GOT3 (cell line): ENCODE measurements around the gene RORC.
"Not testable (repeated sequence)": the region's sequence is repeated elsewhere in the genome, so short reads cannot be mapped to it uniquely, and the experiment has no call there.

Experiments used
- DNase-seq: peaks from one replicate; lab custom pipeline; 2025; ENCODE audit warnings: mixed read lengths; lab: John Stamatoyannopoulos, UW

The RORC gene

DNA sequence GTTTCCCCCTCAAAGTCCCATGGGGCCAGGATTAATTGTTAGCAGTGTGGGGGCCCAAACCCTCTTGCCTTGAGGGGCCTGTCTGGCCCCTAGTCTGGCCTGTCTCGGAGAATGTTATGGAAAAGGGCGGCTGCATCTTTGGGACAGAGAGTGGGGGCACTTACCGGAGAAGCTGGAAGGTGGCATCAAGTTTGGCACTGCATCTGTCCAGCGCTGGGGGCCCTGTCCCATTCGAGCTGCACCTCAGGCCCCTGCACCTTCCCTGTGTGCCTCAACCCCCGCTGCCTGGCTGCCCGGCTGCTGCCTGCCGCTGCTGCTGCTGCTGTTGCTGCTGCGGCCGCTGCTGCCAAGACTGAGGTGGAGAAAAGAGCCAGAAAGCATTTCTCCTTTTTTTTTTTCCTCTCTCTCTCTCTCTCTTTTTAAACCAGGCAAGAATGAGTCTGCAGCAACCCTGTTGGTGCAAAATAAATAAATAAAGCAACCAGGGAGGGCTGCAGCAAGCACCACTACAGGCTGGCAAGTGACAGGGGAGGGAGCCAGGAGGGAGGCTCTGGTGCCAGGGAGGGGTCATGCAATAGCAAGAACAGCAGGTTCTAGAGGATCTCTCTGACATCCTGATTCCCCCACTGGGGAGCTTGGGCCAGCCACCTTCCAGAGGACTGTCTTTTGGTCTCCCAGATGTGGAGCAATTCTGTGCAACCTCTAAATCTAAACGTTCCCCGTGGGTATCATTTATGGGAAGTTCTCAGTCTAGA lies 26.4 kb downstream of the RORC start, which contains the start of gene LINGO4:
TSS of gene LINGO4 (minus strand) at position 354 of the 755 bp plus-strand sequence. CDS start 2,715 bp downstream, outside the sequence.
- no peak for DNase-seq

DNA sequence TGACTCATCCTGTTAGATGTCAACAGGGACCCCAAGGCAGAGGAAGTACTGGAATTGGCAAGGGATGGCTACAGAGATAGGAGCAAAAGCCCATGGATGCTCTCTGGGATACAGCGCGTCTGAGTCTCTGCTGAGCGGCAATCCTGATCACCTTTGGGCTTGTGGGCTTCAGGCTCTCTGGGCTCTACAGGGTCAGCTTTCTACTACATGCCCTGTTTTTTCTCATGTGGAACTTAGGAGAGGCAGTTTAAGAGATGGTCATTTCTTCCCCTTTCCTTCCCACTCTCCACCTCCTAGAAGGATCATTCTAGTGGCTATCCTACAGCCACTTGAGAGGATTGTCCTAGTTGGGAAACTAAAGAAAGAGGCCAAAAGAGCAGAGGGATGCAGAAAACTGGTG lies 27.7 kb downstream of the RORC start:
- no peak for DNase-seq

DNA sequence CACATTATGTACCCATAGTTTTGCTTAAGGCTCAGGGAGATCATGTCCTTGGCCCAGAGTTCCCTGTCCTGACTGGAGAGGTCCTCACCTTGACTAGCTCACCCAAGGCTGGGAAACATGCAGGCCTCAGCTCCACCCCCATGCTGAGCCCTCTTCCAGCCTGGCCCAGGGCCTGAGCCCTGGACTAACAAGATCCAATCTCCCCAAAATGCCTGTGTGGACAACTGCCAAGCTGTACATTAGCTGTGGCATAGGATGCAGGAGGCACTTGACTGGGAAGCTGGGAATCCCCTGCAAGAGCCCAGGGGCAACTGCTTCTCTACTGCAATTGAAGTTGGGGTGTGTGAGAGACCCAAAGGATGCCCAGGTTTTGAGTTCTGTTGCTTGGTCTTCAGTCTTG lies 28.4 kb downstream of the RORC start:
- no peak for DNase-seq

DNA sequence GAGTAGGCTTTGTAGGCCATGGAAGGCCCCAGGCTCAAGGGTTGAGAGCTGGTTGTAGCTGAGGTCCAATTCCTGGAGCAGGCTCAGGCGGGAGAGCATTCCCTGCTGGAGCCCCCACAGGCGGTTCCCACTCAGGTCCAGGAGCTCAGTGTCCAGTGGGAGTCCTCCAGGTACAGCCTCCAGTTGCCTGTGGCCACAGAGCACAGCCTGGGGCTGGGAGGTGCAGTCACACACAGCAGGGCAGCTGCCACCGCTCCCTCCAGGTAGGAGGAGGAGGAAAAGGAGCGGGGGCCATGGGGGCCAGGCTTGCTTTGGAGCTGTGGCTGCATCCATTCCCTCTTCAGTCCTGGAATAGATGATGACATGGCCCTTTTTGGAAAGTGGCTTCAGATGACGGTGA lies 29.2 kb downstream of the RORC start:
- DNase-seq, result no peak

DNA sequence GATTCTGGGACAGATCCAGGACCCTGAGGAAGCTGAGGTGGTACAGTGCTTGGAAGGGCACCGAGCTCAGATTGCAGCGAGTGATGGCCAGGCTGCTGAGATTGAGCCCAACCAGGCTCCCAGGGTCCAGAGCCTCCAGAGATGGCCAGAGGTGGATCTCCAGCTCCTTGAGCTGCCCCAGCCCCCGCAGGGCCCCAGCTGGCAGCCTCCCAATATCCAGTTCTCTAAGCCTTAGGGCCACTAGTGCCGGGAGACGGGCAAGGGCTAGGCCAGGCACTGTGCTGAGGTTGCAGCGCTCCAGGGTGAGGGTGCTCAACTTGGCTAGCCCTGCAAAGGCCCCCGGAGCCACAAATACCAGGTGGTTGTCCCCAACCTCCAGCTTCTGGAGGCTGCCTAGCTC lies 29.8 kb downstream of the RORC start:
- no peak for DNase-seq

DNA sequence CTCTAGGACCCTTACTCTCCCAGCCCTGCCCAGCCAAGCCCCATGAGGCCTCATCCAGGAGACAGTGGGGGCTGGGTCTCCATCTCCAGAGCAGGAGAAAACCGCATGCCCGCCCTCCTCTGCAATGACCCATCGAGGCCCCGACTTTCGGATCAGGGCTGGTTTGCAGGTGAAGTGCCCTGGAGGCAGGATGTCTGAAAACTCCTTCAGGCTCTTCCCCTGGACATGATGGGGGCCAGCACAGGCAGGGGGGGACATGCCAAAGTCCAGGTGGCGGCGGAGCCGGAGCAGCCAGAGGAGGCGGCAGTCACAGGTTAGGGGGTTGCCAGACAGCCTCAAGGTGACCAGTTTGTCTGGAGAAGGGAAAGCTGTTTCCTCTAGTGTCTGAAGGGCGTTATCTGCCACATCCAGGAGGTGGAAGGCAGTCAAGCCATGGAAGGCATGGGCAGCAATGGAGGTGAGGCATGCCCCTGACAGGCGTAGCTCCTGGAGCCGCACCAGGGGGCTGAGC lies 30.2 kb downstream of the RORC start:
- no peak for DNase-seq

DNA sequence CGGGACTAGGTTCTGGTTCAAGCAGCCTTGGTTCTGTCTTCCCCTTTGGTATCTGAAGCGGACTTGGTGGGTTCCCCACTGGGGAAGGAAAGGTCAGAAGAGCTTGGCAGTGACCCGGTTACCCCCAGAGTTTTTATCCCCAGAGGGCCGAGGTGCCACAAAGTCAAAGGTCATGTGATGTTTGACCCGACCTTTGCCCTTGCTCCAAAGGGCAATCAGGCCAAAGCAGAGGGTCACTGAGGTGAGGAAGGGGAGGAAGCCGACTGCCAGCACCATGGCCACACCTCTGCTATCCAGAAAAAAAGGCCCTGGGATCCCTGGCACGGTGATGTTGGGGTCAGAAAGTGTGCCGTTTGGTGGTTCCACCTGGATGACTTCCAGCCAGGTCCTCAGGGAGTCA lies 30.8 kb downstream of the RORC start:
- DNase-seq, result no peak

DNA sequence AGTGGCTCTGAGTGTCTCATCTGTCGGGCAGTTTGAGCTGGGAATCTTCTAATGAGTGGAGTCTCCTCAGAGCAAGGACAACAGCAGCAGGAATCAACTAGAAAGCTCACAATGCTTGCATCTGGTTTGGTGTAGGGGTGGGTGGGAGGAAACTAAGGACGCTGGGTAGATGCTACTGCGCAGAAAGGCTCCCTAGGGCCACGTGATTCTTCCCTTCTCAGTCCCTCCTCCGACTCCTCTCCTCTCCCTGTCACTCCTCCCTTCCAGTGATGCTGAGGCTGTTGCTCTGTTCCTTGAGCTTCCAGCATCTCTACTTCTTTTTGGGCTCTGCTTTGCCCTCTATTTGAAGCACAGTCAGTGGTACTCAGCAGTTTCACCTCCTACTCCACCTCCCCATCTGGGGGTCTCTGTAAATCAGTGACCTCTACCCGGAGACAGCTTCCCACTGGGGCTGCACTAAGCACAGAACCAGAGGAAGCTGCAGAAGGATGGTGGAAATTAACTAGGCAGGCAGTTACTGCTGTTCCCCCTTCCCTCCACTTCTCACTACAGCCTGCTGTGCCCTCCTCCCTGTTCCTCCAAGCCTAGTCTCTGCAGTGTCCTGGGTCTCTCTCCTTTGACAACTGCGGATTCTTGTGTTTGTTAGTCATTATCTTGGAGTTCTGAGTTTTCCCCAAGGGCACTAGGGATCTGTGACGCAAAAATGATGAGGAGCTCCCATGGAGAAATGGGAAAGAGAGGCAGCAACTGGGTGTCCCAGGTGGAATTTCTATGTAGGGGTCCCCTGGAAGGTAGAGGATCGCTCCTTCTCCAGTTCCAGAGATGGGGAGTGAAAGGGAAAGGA lies 32.2 kb downstream of the RORC start:
- no peak for DNase-seq

DNA sequence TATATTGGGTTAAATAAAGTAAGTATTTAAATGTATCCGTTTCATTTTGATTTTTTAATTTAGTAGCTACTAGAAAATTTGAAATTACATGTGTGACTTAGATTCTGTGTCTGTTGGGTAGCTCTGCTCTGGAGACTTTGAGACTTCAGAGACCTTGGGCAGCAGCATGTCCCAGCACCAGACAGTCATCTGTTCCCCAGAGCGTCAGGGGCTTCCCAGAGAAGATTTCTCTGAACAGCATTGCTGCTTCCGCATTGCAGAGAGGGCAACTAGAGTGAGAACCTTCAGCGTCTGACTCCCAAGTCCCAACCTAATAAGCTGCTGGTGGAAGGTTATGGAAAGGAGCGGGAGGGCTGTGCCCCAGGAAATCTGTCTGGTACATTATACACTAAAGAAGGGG lies 33.0 kb downstream of the RORC start:
- DNase-seq, result no peak

DNA sequence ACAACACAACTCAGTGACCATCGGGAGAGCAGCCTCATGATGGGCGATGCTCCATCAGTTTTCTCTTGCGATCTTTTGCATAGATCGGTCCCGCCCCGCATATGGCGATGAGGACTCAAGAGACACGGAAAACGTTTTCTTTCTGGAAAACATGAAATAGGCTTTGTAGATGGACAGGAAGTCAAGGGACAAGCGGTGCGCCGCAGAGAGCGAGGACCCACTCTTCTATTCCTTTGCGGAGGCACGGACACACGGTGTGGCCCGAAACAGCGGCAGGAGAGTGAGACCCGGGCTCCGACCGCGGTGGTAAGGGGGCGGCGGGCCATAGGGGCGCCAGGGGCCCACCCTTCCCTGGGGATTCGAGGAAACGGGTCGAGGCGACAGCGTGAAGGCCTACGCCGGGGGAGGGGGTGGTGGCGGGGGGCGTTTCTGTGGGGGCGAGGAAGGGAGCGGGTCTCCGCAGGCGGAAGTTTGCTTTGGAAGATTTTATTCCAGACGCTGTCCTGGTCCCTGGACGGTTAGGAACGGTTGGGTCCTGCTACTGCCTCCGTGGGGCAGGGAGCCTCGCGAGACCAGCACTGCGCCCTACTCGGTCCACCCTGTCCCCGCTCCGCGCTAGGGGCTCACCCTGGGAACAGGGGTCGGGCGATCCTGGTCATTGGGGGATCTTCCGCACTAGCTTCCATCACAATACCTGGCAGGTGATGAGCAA lies 40.5 kb downstream of the RORC start:
- no peak for DNase-seq

DNA sequence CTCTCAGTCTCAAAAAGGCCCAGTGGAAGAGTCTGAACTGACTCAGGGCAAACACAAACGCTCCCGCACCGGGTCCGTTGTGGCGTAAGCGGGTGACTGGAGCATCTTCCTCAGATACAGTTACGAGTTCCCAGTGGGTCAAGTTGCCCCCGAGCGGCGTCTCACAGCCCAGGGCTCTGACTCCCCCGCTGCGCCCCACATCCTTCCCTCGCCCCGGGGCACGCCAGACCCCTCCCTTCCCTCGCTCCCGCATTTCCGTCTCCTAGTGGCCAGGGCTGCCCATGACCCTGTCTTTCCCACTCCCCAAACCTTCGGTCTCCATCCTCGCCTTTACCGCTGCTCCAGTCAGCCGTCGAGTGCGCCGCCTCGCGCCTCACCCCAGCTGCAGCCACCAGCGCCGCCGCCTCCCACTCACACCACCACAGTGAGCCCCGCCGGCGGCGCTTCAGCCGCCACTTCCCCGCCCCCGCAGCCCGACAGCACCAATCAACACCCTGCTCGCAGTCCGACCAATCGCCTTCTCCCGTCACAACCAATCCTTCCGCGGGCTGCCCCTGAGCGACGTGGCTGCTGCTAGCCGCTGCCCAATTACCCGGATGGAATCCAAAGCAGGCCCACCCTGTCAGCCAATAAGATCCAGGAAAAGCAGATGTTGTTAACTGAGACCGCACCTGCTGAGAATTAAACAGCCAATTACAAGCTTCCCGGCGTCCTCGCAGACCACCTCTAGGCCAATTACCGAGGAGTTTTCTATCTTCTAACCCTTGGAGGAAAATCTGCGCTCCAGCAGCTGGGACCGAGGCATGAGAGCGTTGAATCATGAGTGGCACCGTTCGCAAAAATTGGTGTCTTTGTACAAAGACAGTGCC lies 41.3 kb downstream of the RORC start, which contains the start of gene TDRKH:
TSS of gene TDRKH (minus strand) at position 430 of the 869 bp plus-strand sequence. CDS start 7,478 bp downstream, outside the sequence.
- DNase-seq, result peak; percentile 95

DNA sequence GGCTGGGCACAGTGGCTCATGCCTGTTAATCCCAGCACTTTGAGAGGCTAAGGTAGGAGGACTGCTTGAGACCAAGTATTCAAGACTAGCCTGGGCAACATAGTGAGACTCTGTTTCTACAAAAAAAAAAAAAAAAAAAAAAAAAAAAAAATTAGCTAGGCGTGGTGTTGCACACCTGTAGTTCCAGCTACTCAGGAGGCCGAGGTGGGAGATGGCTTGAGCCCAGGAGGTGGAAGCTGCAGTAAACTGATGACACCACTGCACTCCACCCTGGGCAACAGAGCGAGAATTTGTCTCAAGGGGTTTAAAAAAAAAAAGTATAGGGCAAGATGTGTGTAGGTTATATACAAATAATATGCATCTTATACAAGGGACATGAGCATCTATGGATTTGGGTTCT lies 43.9 kb downstream of the RORC start:
- DNase-seq, result no peak

DNA sequence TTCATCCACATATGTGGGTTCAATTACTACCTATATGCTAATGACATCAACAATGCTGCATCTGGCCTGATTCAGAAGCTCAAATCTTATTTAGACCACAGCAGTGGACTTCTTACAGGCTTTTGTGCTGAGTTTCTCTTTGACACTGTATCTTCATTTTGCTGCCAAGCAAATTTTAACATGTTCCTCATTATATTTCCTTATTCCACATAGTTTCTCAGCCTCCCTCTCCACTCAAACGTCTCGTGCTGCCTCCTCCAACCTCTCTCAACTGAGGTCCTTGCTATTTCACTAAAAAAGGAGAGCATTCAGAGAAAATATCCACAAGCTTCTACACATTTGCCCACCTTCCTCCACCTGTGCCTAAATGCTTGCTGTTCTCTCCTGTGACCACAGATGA lies 47.8 kb downstream of the RORC start:
- DNase-seq, result no peak

DNA sequence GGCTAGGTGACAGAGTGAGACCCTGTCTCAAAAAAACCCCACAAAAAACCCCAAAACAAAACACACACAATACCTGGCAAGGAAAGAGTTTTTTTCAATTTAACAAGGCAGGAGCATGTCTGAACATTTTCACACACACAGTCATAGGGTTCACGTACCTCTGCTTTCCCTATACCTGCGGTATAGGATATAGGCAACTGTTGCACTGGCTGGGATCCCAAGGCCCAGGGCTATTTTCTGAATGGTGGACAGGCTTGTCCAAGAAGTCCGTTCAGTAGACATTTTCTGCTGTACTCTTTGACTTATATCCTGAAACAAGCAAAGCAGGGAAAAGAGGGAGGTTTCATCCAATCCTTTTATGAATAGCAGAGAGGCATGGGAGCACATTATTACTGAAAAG lies 48.9 kb downstream of the RORC start:
- DNase-seq, result no peak

DNA sequence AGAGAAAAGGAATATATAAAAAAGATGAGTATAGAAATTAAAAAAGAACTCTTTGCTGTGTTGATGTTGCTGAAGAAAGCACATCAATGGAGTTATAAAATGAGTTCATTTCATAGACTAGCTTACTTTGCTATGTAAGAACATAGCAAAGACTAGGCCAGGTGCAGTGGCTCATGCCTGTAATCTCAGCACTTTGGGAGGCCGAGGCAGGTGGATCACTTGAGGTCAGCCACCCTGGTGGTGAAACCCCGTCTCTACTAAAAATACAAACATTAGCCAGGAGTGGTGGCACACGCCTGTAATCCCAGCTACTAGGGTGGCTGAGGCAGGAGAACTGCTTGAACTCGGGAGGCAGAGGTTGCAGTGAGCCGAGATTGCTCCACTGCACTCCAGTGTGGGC lies 49.6 kb downstream of the RORC start:
- not testable (repeated sequence) for DNase-seq

DNA sequence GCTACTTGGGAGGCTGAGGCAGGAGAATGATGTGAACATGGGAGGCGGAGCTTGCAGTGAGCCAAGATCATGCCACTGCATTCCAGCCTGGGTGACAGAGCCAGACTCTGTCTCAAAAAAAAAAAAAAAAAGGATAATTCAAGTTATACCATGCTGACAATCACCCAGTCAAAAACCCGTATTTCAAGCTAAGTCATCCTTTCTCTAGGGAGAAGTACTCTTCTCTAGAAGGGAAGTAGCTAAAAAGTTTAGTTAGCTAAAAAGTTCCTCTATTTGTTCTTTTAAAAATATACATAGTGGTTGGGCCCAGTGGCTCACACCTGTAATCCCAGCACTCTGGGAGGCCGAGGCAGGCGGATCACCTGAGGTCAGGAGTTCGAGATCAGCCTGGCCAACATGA lies 50.9 kb downstream of the RORC start:
- DNase-seq, result not testable (repeated sequence)

DNA sequence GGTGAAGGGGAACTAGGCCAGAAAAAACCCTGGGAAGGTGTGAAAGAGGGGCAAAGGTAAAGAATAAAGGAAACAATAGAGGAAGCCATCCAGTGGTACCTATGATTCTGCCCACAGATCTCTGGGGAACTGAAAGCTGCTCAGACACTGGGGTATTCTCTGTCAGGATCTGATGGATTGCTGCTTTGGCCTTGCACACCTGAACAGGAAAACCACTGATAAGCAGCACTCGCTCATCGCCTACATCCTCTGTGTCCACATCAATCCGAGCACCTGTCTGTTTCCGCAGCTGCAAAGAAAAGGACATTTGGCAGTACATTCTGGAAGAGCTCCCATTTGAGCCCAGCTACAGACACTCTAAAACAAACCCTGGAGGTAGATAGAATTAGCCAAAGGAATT lies 51.8 kb downstream of the RORC start:
- DNase-seq, result no peak

DNA sequence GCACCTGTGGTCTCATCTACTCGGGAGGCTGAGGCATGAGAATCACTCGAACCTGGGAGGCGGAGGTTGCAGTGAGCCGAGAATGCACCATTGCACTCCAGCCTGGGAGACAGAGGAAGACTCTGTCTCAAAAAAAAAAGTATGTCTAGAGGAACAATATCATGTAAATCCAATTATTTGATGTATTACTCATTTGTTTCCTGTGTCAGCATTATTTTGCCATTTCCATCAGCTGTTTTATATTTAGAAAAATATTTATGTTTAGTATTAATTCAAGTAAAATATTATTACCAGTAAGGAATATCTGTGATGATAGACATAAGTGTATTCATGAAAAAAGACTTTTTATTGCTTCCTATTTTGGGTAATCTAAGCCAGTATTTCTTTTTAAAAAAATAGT lies 54.3 kb downstream of the RORC start:
- DNase-seq, result no peak

DNA sequence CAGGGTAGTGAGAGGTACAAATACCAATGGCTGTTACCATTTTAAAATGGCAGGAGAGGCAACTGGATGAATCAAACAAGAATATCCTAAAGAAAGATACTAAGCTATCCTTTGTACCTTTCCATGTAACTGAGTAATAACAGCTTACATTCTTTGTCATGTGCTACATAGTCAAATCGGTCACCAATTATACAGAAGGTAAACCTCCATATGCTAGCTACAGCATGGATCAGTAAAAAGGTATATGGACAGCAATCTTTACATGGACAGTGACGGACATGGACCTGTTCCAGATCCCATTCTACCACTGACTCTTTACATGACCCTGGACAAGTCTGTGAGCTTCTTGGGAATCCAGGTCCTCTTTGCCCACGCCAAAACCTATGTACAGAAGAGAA lies 54.9 kb downstream of the RORC start:
- no peak for DNase-seq

DNA sequence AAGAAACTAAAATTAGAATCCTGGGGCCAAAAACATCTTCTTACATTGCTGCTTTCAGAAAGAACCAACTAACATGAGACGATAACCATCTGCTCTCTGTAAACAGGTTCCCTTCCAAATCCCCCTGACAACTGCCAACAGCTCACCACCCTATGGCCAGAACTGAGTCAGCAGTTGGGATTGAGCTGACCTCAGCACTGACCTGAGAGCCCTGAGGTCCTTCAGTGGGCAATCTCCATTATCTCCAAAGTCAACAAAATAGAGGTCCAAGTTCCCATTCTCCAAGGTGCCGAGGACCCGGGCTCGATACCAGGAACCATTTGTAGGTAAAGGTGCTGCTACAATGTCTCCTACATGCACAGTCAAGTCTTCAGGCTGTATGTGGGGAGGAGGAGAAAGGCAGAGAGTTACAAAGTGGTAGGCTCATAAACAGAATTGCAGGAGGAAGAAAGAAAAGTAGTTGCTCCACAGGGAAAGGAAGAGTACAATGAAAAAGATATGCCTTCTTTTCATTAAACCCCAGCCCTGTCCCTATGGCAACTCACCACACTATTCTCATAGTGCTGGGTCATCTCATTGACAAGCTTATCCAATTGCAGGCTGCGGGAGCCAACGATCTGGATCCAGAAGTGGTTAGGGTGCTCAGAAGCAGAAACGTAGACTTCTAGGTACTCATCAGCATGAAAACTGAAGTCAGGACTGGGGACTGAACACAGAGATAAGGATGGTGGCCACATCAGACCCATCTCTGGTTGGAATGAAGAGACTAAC lies 55.5 kb downstream of the RORC start:
- no peak for DNase-seq
